GM18511 (cell line): ENCODE results near the gene FIBCD1.
"Not testable (repeated sequence)": the region's sequence is repeated elsewhere in the genome, so short reads cannot be mapped to it uniquely, and the experiment has no call there.

Experiments used
- ATAC-seq: cut with Tn5 transposase; IDR thresholded peaks from one replicate; pipeline ENCODE4 v1.9.1; 2021; ENCODE audit warnings: mild to moderate bottlenecking, moderate library complexity; ENCODE audit not compliant: unreplicated experiment

Gene FIBCD1

DNA sequence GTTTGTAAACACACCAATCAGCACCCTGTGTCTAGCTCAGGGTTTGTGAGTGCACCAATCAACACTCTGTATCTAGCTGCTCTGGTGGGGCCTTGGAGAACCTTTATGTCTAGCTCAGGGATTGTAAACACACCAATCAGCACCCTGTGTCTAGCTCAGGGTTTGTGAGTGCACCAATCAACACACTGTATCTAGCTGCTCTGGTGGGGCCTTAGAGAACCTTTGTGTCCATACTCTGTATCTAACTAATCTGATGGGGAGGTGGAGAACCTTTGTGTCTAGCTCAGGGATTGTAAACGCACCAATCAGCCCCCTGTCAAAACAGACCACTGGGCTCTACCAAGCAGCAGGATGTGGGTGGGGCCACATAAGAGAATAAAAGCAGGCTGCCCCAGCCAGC is 28.4 kb downstream of the FIBCD1 start:
- not testable (repeated sequence) for ATAC-seq

DNA sequence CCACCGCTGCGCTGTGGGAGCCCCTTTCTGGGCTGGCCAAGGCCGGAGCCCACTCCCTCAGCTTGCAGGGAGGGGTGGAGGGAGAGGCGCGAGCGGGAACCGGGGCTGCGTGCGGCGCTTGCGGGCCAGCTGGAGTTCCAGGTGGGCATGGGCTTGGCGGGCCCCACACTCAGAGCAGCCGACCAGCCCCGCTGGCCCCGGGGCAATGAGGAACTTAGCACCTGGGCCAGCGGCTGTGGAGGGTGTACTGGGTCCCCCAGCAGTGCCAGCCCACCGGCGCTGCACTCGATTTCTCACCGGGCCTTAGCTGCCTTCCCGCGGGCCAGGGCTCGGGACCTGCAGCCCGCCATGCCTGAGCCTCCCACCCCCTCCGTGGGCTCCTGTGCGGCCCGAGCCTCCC is 29.0 kb downstream of the FIBCD1 start:
- ATAC-seq: not testable (repeated sequence)

DNA sequence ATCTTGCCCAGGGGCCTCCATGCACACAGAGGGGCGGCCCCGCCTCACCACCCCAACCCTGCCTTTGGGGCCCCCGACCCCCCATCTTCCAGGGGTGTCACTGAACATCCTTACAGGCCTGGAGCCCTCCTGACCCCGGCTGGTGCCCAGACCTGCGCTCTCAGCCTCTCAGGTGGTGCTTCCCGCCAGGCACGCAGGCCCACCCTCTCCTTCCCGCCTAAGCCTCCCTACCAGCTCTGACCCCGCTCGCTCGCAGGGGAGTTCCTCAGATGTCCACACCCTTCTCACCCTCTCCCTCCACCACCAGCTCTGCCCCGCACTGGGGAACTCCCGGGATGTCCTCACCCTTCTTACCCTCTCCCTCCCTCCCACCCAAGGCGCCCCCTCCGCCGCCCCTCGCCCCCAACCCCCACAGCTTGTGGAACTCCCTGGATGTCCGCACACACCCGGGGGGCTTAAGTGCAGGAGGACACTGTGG is 30.1 kb downstream of the FIBCD1 start:
- no peak for ATAC-seq

DNA sequence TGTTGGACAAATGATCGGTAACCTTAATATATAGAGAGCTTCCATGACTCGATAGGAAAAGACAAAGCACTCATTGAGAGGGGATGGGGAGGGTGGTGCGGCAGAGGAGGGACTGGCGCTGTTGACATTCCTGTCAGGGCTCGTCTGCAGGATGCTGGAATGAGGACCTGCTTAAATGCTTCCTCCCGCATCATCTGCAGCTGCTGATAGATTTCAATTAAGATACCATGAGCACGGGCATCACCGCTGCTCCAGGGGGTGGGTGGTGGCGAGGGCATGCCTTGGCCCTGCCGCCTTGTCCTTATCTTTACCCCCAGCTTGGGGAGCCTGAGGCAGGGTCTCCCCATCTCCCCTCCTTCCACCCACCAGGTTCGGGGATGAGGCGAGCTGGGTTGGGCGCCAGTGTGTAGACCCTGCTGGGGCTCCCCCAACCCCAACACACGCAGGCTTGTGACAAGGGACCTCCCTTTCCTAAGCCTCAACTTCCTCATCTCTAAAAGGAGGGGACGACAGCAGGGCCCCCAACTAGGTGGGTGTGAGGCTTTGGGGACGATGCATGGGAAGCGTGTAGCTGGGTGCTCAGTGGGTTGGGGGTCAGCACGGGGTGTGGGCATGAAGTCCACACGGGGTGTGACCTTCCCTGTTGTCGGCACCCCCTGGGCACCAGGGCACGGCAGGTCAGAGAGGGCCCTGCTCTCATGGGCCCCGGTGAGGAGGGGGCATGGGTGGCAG is 30.7 kb downstream of the FIBCD1 start:
- ATAC-seq: no peak

DNA sequence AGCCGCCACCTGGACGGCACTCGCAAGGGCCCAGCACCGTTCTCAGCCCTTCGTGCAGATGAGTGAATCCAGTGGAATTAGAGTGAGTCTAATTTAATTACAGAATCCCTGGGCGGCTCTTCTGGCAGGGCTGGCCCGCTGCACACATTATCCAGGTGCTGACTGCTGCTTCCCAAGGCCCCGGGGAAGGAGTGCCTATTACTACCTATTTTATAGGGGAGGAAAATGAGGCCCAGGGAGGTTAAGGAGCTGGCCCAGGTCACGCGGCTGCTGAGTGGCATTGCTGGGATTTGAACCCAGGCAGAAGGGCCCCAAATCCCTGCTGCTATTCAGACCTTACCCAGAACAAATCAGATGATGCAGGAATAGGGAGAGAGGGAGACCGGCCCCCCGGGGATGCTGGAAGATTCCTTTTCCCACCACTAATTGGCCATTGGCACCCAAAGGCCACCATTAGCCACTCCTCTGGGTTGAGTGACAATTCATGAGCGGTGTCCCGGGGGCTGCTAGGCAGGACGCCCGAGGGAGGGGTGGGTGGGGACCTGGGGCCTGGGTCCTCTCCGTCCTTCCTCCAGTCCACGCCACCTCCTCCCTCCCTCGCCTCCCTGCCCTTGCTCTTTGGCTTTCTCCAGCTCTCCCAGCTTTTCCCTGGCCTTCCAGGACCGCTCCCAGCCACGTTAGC is 32.2 kb downstream of the FIBCD1 start:
- no peak for ATAC-seq

DNA sequence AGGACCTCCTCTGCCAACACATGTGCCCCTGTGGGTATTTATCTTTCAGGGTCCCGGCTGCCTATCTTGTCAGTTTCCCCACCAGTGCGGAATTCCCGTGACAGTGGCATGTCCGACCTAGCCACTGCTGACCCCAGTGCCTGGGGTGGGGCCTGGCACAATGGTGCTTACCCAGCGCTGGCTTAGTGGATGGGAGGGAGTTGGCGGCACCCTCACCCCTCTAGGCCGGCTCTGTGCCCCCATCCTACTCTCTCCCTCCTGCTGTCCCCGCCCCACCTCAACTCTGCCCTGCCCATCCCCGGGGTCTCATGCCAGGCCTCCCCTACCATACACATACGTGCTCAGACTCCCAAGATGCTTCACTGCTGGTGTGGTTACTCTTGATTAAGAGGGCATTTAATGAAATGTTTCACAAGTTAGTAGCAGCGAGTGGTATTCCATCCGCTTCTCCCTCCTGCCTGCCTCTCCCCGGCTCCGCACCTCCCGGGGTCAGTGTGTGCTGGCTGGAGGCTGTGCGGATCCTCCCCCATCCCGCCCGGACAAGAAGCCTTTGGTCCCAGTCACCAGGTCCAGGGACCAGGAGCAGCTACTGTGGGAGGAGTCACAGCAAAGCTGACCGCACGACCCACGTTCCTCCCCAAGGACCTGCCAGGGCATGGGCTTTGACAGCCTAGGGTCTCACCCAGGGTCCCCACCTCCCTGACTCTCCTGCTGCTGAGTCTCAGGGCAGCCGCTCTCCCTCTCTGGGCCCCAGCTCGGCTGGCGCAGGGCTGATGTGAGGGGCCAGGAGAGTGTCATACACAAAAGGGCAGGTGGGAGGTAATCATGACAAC is 32.9 kb downstream of the FIBCD1 start:
- no peak for ATAC-seq

DNA sequence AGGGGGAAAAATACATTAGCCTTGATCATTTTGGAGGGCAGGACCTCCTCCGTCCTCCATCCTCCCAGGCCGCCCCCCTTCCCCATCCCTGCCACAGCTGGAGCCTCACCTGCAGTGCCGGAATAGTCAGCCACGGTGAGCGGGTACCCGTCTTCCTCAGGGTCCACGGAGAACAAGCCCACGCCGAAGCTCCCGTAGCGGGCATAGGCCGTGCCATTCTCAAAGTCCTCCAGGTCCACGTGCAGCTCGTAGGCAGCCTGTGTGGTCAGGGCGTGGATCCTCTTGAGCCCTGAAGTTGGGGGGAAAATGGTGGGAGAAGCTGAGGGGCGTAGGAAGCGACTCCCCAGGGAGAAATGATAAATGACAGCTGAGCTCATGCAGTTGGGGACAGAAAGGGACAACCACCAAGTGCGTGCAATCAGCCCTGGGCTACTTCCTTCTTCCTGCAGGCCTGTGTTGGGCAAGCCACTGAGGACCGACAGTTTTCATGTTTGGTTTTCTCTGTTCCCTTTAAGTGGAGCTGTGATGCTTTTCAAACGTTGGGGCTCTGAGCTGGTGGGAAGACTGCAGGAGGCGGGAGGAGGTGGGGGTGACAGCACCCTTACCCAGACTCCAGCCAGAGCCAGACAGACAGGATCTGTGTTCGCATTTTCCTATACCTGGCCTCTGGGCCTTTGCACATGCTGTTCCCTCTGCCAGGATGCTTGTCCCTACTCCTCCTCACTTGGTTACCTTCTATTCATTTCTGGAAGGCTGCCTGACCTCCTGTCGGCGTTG is 33.7 kb downstream of the FIBCD1 start:
- no peak for ATAC-seq

DNA sequence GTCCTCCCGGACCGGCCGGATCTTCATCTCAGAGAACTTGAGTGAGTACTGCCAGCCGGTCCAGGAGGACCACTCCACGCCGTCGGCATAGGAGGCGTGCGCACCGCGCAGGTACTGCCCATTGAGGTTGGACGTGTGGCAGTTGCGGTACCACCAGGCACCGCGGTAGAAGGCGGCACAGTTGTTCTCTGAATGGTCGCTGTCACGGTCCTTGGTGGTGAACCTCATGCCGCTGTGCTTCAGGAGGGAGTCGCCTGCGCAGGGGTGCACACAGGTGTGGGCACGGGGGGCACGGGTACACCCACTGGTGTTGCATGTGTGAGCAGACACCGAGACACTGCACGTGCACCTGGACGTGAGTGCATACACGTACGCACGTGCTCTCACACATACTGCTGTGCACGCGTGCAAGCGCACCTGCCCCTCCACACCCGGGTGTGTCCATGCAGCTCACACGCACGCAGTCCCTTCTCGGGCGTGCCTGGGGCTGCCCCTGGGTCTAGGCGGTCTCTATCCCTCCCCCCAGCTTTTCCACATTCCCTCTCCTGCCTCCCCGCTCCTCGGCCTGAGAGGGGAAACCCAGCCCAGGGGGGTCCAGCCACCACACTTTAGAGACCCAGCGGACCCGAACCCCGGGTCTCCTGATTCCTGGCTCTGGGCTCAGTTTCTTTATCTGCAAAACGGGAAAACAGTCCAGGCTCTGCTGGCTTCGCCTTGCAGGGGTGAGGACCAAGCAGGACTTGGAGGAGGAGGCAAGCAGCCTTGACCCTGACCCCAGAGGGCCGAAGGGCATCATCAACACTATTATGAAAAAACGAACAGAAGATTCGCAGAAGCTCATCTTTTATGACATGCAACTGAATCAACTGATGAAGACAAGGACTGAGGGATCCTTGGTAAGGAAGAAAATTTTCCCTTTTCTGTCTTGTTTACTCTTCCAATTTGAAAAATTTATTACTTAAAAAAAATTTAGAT is 34.7 kb downstream of the FIBCD1 start:
- ATAC-seq: no peak

DNA sequence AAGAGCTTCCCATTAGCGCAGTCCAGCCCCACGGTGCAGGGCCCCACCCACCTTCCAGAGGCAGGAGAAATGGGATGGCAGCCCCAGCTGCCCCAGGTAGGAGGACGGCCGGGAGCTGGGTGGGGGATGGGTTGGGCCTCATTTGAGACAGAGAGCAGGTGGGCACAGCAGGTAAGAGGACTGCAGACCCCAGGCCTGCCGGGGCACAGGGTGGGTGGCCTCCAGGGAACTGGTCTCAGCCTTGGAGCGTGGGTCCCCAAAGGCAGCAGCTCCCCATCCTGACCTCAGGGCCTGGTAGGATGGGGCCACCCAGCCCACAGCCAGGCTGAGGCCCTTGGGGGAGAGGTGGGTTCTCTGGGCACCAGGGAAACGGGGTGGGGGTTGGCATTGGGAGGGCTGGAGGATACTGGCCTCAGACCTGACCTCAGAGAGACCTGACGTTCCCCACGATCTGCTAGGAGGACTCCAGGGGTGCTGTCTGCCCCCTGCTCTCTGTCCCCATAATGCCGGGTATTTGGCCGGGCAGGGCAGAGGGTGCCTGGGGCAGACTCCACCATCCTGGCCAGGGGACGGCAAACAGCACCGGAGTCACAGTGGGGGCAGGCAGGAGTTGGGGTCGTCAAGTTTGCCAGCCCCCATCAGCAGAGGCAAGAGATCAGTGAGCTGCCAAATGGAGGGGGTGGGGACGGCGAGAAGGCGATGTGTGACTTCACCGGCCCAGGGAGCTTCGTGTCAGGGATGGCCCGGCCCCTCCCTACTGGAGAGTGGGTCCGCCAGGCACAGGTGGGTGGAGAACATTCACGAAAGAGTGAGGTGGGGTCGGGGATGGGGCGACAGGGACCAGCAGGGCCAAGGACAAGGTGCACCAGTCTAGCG is 35.6 kb downstream of the FIBCD1 start:
- ATAC-seq: no peak

DNA sequence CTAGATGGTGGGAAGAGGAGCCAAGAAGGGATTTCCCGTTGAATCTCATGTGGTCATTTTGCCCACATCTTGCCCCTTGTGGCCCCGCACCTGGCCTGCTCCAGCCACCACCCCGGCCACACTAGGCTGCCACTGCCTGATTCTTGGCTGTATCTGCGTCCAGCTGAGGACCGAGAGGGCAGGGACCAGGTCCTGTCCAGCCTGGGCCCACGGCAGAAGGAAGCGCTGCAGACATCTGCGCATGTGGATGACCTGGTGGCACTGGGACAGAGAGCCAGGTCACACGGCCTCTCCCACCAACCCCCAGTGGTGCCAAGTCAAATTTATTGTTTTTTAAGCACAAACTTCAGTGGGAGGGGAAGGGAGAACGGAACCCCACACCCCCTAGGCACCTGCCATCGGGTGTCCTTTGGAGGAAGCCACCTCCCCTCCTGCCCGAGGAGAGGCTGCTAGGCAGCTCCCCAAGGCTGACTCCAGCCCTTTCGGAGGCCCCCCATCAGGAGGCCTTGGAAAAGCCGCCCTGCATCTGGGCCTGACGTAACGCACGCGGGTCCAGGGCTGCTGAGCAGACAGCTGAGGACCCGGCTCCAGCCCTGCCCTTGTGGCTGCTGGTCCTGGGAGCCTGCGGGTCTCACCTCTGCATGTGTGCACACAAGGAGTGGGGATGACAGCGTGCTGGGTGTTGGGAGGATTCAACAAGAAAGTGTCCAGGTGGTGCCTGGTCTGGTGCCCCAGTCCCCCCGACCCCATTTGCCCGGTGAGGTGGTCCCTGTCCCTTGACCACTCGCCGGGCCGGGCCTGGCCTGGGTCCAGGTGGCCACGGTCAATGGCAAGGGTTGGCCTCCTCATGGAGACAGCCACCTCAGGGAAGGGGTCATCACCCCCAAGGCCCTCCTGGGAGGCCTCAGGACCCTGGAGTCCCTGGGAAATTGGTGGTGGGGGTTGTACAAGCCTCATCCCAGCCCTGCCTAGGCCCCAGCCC is 36.6 kb downstream of the FIBCD1 start:
- no peak for ATAC-seq

DNA sequence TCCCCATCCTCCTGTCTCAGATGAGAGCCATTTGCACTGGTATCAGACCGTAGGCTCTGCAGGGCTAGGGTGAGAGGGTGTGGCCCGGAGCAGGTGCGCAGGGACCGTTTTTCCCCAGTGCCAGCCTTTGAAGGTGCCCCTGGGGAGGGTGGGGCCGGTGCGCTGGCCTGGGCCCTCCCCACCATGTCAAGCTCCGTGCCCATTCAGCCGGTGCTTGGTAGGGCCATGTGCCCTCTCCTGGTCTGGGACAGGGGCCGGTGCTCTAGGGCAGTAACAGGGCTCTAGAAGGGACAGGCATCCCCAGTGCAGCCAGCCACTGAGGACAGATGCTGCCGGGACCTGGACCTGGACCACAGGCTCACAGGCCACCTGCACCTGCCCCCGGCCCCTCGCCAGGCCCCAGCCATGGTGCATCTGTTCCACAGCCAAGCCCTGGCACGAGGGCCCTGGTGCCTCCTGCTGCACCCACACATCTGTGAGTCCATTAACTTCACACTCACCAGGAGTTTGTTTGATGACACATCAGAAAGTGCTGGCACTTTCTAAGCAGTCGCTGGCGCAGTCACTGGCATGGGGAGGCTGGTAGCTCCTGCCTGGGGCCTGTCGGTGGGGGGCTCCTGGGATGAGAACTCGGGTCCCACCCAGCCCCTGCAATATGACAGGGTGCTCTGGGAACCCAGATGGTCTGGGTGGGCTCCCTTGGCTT is 37.4 kb downstream of the FIBCD1 start:
- no peak for ATAC-seq

DNA sequence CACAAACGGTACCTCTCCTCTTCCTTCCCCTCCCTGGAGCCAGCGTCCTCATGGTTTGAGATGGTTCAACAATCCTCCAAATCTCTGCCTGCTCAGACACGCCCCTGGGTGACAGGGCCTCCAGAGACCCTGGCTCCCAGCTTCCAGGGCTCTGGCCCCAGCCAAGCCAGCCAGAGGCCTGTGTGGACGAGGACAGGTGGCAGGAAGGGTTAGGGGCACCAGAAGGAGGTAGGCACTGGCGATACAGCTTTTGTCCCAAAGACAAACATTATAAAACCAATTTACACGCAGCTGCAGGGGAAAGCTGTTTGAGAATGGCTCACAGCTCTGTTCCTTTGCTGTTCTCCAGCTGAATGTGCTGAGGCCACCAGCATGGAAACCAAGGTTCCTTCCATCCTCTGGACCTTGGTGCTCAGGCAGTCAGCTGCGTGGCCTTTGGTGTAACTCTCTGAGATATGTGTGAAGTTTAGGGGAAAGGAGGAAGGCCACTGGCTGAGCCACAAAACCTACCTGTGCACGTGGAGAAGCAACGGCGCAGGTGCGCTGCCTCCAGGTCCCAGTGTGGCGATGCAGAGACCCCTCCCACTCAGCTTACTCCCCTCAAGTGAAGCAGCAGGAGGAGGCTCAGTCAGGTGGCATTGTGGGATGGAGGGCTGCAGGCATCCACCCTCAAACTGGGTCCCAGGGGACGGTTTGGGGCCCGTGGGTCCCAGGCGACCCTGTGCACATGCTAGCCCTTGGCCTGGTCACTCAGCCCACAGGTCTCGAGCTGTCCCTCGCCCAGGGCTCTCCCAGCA is 38.1 kb downstream of the FIBCD1 start:
- no peak for ATAC-seq

DNA sequence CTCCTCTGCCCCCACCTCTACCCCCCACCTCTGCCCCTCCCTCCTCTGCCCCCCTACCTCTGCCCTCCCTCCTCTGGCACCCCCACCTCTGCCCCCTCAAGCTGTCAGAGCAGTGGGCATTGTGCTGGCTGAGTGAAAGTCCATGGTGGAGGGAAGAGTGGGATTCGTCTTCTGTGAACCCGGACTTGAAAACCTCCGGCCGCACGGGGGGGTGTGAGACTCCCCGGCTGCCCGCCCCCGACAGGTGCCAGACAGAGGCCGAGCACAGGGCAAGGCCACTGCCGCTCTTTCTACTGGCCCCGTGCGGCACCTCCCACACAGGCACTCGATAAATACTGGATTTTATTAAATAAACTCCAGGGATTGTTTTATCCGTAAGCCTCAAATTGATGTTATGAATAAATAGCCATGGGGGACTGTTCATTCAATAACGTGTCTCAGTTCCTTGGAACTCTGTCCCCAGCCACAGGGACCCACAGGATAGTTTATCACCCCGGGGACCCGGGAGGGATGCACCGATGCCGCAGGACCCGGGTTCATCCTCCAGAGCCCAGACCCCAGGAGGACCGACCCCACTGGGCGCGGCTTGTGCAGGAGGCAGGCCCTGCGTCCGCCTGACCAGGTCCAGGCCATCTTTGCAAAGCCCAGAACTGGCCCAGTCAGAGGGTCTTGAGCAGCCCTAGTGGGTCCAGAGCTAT is 39.8 kb downstream of the FIBCD1 start:
- ATAC-seq: no peak

DNA sequence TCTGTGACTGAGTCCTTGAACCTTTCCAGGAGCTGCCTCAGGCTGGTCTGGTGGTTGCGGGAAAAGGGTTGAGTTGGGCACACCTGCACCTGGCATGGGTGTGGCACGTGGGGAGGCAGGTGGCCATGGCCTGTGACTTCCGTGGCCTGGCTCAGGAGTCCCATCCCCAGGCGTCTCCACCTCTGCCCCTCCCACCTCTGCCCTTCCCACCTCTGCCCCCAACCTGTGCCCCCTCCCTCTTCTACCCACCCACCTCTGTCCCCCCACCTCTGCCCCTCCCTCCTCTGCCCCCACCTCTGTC is 40.5 kb downstream of the FIBCD1 start:
- no peak for ATAC-seq

DNA sequence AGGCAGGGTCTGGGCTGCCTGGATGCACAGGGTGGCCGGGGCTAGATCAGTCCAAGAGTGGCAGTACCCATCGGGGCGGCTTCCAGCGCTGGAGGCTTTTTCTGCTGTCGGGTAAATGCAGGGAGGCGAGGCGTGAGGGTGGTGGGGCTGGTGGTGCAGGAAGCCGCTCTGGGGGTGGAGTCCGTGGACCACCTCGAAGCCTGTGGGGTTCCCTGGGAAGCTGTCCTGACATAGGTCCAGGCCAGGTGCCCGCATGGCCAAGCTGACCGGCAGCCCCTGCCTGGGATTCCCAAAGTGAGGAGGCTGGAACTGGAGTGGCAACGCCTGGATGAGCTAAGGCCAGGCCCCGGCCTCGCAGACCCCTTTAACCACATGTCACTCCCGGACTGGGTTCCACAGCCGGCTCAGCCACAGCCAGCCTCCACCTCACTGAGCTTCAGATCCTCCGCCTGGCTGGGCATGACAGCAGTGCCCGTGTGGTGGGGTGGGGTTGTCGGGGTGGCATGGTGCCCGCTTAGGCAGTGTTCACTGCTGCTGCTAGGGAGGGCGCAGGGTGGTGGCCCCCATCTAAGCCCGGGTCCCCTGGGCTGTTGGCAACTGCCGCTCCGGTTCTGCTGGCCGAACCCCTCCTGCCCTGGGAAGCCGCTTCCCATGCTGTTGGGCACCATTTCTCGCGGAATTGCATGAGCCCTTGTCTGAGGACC is 41.0 kb downstream of the FIBCD1 start:
- ATAC-seq: no peak
